DMS53 treated with DMSO at 0.1 percent for 48 hours (cell line): Measurements from ENCODE around the gene HNRNPUL1.
"Not testable (repeated sequence)": the region's sequence is repeated elsewhere in the genome, so short reads cannot be mapped to it uniquely, and the experiment has no call there.

ENCODE experiments used
- DNase-seq: peaks from one replicate; lab custom pipeline; 2025; ENCODE audit not compliant: unreplicated experiment; lab: John Stamatoyannopoulos, UW

The HNRNPUL1 gene

GRCh38 chr19:41324921-41325639 lies 60.9 kb downstream of the HNRNPUL1 start:
- peak; percentile 65 for DNase-seq

GRCh38 chr19:41325640-41325946 lies 61.4 kb downstream of the HNRNPUL1 start:
- DNase-seq = no peak

- peak; percentile 54 for DNase-seq
These were observed 62.0 kb downstream of the HNRNPUL1 start for GRCh38 chr19:41325947-41326706.

- no peak for DNase-seq
These were observed 63.0 kb downstream of the HNRNPUL1 start for GRCh38 chr19:41327076-41327575.

GRCh38 chr19:41327576-41328156 lies 63.5 kb downstream of the HNRNPUL1 start:
- peak; percentile 47 for DNase-seq

GRCh38 chr19:41328157-41328841 lies 64.1 kb downstream of the HNRNPUL1 start:
- no peak for DNase-seq

GRCh38 chr19:41328842-41329225 lies 64.7 kb downstream of the HNRNPUL1 start:
- DNase-seq = no peak

- DNase-seq = no peak
These were observed 66.3 kb downstream of the HNRNPUL1 start for GRCh38 chr19:41330481-41330880.

- DNase-seq = no peak
These were observed 66.9 kb downstream of the HNRNPUL1 start for GRCh38 chr19:41330946-41331678.

- no peak for DNase-seq
These were observed 67.8 kb downstream of the HNRNPUL1 start for GRCh38 chr19:41332000-41332399.

GRCh38 chr19:41332468-41332867 lies 68.3 kb downstream of the HNRNPUL1 start:
- no peak for DNase-seq

- DNase-seq = no peak
These were observed 70.6 kb downstream of the HNRNPUL1 start for GRCh38 chr19:41334793-41335192.

GRCh38 chr19:41335467-41335866 lies 71.3 kb downstream of the HNRNPUL1 start:
- no peak for DNase-seq

GRCh38 chr19:41339936-41340335 lies 75.8 kb downstream of the HNRNPUL1 start:
- DNase-seq = no peak

- DNase-seq = peak; percentile 34
These were observed 77.7 kb downstream of the HNRNPUL1 start for GRCh38 chr19:41341669-41342490.

- DNase-seq = no peak
These were observed 80.0 kb downstream of the HNRNPUL1 start for GRCh38 chr19:41344162-41344561.

GRCh38 chr19:41346916-41347315 lies 82.7 kb downstream of the HNRNPUL1 start:
- DNase-seq = not testable (repeated sequence)

GRCh38 chr19:41350735-41351338 lies 86.7 kb downstream of the HNRNPUL1 start:
- DNase-seq = no peak
